ENCODE results near the gene ACSF2.

Gene ACSF2

GRCh38 chr17:50478391-50479381 lies 52.7 kb downstream of the ACSF2 start, which contains the start of gene RSAD1:
Gene RSAD1 (plus strand): TSS chr17:50478860. CDS start chr17:50478885, 25 bp downstream.
- DNase-seq (ENCODE audit: low read depth) = peak; percentile 68

DNA sequence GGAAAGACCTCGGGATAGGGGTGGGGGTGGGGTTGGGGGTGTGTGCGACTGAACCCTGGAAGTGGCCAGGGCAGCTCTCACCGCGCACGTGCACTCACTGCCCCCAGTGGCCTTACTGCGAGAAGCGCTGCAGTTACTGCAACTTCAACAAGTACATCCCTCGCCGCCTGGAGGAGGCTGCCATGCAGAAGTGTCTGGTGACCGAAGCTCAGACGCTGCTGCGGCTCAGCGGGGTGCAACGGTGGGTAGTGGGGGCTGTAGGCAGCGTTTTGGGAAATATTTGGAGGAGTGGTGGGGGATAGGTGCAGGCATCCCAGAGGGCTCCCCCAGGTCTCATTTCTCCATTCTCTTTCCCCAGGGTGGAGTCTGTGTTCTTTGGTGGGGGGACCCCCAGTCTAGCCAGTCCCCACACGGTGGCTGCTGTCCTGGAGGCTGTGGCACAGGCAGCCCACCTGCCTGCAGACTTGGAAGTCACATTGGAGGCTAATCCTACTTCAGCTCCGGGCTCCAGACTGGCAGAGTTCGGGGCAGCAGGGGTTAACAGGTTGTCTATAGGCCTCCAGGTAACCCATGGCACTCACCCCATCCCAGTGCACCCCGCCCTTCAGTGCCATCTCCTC lies 53.6 kb downstream of the ACSF2 start:
- DNase-seq (ENCODE audit: low read depth) = peak; percentile 44

DNA sequence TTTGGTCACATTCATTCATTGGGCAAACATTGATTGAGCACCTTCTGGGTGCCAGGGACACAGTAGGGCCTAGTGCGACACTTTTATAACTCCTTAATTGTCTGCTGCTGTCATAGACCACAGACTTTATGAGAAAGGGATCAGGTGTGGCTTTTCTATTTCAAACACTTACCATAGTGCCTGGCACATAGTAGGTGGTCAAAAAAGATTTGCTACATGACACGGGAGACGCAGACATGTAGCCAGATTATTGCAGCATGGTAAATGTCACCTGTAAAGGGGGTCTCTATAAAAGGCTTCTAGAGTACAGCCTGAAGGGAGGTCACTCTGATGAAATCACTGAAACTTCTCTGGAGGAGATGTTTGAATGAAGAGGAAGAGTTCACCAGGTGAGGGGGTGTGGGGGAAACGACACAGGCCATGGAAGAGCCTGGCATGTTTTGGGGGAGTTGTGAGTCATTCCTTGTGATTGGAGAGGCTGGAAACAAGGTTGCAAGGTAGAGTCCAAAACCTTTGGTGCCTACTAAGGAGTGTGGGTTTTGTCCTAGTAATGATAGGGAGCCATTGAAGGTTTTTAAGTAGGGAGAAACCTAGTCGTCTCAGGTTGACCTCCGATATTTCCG lies 54.2 kb downstream of the ACSF2 start:
- DNase-seq (ENCODE audit: low read depth) = no peak

- DNase-seq (ENCODE audit: low read depth) = no peak
These were observed 55.0 kb downstream of the ACSF2 start for GRCh38 chr17:50480854-50481490.

DNA sequence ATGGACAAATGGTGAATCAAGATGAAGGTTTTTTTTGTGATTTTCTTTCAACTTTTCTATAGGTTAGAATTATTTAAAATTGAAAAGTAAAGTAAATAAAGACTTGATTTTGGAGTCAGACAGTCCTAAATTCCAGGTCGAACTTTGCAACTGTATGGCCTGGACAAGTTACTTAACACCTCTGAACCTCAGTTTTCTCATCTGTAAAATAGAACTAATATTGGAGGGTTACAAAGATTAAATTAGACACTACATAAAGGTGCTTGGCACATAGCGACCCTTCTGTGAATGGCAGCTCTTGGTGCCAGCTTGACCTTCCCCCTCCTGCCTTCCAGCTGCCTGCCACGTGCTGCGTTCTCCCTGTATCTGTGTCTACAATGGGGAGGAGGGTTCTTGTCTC lies 55.6 kb downstream of the ACSF2 start:
- DNase-seq (ENCODE audit: low read depth) = no peak

DNA sequence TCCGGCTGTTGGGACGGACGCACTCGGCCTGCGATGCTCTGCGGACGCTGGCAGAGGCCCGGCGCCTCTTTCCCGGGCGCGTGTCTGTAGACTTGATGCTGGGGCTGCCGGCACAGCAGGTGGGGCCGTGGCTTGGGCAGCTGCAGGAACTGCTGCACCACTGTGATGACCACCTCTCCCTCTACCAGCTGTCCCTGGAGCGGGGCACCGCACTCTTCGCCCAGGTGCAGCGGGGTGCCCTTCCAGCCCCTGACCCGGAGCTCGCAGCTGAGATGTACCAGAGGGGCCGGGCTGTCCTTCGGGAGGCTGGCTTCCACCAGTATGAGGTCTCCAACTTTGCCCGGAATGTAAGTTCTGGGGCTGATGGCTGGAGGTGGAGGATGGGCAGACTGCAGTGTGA lies 56.1 kb downstream of the ACSF2 start:
- DNase-seq (ENCODE audit: low read depth) = no peak

DNA sequence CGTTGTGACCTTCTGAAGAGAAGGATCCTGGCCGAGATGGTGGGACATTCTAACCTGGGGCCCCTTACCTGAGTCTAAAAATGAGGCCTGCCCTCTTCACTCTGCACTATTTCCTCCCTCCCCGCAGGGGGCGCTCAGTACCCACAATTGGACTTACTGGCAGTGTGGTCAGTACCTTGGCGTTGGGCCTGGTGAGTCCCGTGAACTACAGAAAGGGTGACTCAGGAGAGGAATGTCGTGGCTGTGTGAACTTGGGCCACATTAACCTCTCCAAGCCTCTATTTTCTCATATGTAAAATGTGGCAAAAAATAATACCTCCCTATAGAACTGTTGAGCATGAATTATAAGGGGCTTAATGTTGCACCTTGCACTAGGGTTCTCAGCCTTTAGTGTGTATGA lies 56.5 kb downstream of the ACSF2 start:
- peak; percentile 45 for DNase-seq (ENCODE audit: low read depth)

GRCh38 chr17:50483266-50483665 lies 57.2 kb downstream of the ACSF2 start:
- DNase-seq (ENCODE audit: low read depth) = no peak

GRCh38 chr17:50484386-50485155 lies 58.6 kb downstream of the ACSF2 start:
- DNase-seq (ENCODE audit: low read depth) = no peak

DNA sequence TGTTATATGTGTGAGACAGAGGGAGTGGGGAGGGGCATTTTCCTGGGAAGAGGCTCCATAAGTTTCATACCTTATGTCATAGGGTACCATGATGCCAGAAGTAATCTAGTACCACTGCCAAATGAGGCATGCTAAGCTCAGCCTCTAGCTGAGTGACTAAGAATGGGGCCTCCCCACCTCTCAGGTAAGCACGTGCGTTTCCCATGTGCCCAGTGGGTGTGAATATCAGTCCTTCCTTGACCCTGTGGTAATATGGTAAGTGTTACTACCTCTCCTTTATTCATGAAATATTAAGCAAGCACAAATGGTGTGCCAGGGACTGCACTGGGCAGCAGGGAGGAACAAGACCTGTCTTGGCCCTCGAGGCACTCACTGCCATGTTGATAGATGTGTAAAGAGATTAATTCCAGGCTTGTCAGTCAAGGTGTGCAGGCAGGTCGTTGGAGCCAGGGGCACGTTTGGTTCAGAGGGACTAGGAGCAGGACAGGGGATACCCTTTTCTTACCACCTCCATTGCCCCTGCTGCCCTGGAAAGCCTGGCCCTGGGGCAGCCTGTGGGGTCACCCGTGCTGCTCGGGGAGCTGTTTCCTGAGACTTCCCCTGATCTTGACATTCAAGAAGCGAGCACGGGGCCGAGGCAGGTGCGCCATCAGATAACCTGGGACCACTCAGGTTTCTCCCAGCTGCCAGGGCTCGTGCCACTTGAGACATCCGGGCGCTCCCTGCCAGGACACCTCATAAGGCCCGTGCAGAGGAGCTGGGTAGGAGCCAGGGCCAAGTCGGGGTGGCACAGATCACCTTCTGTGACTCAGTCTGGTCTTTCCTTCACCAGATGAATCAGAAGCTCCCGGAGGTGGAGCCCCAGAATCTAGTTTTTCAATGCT lies 61.4 kb downstream of the ACSF2 start:
- no peak for DNase-seq (ENCODE audit: low read depth)

- no peak for DNase-seq (ENCODE audit: low read depth)
These were observed 62.9 kb downstream of the ACSF2 start for GRCh38 chr17:50488880-50489279.

DNA sequence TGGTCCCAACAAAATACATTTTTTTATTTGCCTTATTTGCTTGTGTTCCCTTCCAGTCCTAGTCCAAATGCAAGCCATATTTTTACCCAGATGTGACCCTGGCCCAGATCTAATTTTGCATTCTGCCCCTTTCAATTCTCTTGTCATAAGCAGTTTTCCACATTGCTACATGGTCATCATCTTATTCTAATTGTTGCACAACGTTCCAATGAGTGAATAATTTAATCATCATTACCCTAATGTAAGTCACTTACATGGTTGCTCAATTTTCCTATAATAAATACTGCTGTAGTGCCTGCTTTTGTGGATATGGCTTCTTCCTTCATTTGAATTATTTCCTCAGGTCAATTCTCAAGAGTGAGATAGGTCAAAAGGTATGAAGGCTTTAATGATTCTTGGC lies 65.5 kb downstream of the ACSF2 start:
- DNase-seq (ENCODE audit: low read depth) = no peak

- no peak for DNase-seq (ENCODE audit: low read depth)
These were observed 66.2 kb downstream of the ACSF2 start for GRCh38 chr17:50492214-50492613.

DNA sequence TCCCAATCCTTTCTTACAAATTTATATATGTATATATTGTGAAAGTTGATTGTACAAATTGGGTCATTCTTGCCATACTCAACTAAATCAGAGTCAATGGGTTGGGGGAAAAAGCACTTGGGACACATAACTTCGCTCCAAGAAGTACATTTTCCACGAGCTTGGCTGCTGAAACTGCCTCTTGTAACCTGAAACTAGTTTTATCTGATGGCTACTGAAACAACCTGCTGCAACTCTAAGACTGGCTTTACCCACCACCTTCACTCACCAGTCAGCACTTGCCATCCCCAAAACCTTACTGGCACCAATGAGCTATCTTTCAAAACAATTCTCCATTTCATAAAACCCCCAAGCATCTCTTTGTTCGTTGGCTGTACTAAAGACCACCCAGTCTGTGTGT lies 67.7 kb downstream of the ACSF2 start:
- no peak for DNase-seq (ENCODE audit: low read depth)

GRCh38 chr17:50495217-50495823 lies 69.3 kb downstream of the ACSF2 start:
- DNase-seq (ENCODE audit: low read depth) = no peak

GRCh38 chr17:50495918-50496317 lies 69.9 kb downstream of the ACSF2 start:
- no peak for DNase-seq (ENCODE audit: low read depth)

DNA sequence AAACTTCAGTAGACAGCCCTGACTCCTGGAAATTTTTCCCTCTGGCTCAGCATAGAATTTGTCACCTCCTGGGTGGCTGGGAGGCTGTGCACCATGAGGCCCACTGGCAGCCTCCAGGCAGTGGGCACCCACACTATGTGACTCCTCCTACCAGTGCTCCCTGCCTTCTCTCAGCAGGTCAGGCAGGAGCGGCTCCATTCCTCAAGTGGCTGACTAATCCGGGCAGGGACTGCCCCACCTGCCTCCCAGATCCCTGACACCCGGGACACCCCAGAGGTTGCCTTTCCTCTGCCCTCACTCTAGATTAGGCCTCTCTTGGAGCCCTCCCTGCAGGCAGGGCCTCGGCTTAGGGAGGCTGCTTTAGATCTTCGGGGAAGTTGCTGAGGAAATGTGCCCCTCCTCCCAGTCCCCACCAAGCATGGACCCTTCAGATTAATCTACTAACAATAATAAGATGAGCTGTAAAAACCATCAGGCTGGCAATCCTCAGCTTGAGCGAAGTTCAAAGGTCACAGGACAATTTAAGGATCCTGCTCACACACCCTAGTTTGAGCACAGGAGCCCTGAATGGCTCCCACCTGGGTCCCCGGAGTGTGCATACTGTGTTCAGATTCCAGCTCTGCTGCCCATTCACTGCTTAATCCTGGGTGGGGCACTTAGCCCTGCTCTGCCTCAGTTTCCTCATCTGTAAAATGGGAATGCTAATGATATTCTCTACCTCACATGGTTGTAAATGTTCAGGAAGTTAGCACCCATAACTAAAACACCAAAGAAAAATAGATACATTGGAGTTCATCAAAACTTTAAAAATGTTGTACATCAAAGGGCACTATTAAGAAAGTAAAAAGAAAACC lies 72.2 kb downstream of the ACSF2 start:
- DNase-seq (ENCODE audit: low read depth) = no peak

DNA sequence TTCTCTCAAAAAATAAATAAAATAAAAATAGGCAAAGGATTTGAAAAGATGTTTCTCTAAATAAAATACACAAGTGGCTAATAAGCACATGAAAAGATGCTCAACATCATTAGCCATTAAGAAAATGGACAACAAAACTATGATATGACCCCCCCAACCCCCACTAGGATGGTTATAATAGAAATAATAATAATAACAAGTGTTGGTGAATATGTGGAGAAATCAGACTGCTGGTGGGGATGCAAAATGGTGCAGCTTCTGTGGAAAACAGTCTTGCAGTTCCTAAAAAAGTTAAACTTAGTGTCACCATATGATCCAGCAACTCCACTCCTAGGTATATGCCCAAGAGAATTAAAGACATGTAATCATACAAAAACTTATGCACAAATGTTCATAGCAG lies 73.3 kb downstream of the ACSF2 start:
- DNase-seq (ENCODE audit: low read depth) = no peak

DNA sequence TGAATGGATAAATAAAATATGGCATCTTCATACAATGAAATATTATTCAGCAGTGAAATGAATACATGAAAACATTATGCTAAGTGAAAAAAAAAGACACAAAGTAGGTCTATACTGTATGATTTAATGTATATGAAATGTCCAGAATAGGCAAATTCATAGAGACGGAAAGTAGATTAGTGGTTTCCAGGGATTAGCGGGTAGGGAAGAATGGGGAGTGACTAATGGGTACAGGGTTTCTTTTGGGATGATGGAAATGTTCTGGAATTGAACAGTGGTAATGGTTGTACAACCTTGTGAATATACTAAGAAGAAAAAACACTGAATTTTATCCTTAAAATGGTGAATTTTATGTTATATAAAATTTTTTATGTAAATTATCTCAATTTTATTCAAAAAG lies 73.7 kb downstream of the ACSF2 start:
- DNase-seq (ENCODE audit: low read depth) = no peak

All from stimulated activated CD8-positive, alpha-beta memory T cell treated with anti-CD3 and anti-CD28 coated beads, Interleukin-15, amount 100 ng/mL, for 1 hour (primary cell).